GM19099 (cell line): ENCODE measurements around the gene COBLL1.

Experiments
- POLR2A ChIP-seq: IDR thresholded peaks from 3 replicates; pipeline ENCODE4 v1.6.1; 2011; ENCODE audit warnings: low read depth; ENCODE audit not compliant: insufficient read length; ENCODE audit errors: extremely low read depth

The COBLL1 gene

DNA sequence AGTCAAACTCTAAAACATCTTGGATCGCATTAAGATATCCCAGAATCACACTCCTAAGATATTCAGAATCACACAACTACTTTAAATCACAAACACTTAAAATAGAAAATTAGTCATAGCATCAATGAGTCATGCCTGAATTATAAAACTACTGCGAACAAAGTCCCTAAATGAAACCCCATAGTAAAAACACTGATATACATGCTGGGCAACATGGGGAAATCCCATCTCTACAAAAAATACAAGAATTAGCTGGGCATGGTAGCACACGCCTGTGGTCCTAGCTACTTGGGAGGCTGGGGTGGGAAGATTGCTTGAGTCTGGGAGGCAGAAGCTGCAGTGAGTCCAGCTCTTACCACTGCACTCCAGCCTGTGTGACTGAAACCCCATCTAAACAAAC lies 101.7 kb downstream of the COBLL1 start:
- no peak for TF ChIP-seq POLR2A

DNA sequence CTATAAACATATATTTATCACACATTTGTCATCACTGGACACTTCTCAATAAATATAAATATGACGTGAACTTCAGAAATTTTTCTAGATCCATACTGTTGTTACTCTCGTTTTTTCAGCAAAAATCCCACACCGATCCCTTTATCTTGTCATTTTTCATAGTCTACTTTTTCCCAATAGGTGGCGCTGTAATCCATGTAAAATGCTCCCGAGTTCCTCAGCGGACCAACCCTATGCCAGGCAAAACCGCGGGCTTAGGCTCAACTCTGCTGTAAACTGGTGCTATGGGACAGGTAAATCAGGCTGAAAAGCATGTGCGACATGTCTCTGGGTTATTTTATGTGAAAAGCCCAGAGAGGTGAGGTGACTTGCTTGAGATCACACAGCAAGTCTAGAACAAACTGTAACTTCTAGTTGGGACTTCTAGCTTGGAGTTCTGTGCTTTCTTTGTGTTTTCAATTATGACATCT lies 104.0 kb downstream of the COBLL1 start:
- TF ChIP-seq POLR2A = no peak

DNA sequence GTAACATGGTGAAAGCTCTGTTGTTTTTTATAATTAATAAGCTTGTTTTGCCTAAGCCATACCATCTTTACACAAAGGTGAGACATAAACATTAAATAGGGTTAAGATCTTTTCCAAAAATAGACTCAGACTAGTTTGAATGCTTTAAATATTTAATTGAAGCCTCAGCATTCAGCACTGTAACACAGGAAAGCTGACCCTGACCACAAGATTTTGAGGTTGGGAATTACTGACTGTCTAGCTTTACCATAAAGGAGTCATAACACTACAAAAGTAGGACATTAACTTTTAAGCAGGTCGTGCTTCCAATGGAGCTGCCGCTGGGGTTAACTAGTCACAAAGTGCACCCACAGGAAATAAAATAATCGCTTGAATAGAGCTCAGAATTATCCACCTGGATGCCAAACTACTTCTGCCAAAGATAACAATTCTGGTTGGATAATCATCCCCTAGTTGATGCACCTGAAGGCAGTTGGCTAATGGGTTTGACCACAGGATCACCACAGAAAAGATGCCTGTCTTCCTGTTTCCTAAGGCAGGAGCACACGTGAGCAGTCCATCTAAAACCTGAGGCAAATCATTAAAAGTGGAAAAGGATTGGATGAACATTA lies 106.2 kb downstream of the COBLL1 start:
- no peak for TF ChIP-seq POLR2A

DNA sequence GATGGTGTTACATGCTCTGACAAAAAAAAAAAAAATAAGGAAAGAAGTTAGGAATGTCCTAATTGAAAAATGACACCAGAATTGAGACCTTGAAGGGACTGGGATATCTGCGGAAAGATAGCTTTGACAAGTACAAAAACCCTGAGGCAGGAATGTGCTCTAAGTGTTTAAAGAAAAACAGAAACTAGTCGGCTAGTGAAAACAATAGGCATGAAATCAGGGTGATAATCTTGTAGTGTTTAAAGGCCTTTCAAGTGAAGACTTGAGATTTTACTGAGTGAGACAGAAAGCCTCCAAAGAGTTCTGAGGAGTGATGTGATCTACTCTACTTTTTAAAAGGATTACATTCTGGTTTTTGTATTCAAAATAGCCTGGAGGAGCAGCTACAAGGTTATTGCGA lies 107.4 kb downstream of the COBLL1 start:
- no peak for TF ChIP-seq POLR2A

DNA sequence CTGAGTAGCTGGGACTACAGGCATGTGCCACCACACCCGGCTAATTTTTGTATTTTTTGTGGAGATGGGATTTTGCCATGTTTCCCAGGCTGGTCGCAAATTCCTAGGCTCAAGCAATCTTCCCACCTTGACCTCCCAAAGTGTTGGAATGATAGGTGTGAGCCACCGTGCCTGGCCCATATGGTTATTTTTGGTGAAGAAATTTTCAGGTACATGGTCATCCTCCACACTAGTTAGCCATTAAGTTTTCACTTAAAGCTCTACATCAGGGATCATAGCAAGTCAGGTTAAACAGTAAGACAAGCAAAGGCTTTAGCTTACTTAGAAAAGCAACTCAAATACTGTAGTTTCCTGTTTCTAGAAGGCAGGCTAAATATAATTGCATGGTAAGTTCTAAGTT lies 116.1 kb downstream of the COBLL1 start:
- no peak for TF ChIP-seq POLR2A

DNA sequence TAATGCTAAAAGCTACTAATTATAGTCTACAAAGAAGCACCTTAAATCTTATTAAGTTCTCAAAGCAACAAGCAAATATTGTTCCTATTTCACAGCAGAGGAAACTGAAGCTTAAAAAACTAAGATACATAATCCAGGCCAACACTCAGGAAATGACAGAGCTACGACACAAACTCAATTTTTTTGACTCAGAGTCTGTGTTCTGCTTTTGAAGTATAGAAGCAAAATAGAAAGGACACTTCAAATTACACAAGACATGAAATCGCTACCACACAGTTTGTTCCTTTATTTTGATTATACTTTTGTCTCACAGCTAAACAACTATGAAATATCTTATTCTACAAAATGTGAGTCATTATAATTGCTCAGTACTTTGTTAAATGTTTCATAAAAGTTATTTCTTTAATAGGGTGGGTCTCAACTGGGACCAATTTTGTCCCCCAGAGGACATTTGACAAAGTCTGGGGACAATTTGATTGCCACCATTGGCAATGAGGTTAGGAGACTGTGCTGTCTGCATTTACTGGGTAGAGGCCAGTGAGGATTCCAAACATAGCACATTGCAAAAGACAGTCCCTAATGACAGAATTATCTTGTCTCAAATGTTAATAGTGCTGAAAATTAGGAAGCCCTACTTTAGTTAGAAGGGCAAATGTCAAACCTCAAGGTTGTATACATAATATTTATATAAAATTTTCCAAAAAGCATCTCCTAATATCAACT lies 118.8 kb downstream of the COBLL1 start:
- TF ChIP-seq POLR2A = no peak

DNA sequence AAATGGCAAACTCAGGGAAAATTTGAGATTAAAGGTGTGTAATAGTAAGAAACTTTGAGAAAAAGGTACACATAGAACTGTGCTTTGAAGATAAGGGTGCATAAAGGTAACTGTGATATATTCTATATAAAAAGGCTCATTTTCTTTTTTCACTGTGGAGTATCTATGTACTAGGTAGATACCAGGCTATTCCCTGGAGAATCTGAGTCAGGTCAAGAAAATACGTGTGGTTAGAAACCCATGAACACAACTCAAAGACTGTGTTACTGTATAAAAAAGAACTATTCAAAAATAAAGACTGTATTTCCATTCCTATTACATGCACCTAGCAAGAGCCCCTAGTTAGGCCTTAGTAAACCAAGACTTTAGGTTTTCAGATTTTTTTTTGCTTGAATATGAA lies 120.2 kb downstream of the COBLL1 start:
- no peak for TF ChIP-seq POLR2A

DNA sequence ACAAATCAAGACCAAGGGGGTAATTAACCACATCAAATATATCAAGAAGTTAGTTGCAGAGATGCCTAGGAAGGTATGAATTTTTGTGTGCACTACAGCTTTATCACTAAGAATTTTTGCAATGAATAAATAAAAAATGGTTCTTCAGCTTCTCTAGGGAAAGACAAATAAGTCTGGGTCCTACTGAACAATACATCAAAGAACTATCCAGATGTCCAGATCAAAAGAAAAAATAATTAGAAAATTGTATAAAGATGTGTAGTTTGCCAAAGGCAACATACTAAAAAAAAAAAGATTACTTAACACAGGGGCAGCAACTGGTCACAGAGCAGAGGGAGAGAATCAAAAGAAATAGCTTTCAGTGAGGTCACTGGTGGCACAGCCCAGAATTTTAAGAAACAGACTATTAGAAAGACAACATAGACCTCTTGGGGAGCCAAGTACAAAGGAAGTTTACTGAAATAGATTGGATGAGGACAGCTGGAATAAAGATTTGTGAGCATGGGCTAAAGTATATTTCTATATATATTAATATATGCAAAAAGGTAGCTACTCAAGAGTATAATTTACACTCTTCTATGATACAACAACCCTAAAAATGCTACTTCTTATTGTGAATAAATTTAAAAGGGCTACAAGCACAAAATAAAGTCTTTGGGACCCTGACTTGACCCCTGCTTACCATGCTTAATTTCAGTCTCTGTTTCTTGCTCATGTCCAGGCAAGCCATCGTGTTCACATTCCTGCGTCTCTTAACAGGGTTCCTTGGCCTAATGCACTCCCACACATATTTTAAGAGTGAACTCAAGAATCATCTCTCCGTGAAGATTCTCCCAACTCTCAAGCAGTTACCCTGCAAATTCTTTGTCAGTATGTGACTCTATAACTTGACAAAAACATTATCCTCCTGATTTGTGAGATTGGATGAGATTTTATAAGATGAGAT lies 121.4 kb downstream of the COBLL1 start:
- TF ChIP-seq POLR2A = no peak

DNA sequence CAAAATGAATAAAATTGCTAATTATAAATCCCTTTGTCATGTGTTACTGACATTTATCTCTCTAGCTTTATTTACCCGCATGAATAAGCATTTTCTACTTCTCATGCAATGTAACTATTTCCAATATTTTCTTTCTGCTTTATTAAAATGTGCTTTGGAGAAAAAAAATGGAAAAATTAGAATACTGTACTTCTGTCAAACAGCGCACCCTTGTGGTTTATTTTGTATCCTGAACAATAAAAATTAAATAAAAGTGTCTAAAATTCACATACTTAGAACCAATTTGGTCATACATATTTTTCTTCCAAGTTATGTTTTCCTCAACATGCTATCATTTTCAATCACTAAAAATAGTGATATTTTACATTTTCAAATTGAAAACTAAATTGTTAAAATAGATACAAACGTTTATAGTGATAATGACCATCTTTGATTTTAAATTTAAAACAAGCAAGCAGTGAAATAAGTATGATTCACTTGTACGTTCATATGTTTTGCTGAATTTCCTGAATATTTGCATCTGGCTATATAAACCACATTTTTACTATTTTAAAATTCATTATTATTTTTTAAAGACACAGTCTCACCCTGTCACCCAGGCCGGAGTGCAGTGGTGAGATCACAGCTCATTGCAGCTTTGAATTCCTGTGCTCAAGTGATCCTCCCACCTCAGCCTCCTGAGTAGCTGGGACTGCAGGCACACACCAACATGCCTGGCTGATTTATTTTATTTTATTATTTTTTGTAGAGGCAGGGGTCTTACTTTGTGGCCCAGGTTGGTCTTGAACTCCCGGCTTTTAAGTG lies 124.4 kb downstream of the COBLL1 start:
- no peak for TF ChIP-seq POLR2A

DNA sequence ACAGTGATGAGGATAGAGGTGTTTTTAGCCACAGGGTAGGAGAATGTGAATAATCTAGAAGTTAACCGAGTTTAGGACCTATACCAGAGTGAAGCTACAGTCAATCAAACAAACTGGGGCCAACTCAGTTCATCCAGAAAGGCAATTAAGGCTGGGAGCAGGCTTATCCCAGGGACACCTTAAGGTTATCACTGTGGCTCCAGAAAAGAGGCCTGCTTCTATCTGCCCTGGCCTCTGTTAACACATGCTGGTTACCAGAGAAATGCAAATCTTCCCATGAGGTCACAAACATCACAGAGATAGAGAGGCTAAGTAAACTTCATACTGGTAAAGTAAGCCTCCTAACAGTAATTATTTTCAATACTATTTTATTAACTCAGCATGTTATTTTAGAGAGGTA lies 127.2 kb downstream of the COBLL1 start:
- no peak for TF ChIP-seq POLR2A

DNA sequence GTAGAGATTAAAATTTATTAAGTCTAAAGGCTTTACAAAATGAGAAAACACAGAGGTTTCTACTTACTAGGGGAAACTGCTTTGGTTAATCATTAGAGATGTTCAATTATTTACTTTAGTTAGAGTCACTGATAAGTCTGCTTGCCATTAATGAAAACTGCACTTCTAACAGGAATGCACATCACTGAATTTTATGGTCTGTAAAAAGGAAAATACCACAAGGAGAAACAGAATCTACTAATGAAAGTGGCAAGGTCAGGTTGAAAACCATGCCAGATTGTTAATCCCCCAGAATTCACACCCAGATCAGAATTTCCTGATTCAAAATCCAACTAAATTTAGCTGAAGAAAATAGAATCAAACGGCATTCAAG lies 129.9 kb downstream of the COBLL1 start:
- TF ChIP-seq POLR2A = no peak

DNA sequence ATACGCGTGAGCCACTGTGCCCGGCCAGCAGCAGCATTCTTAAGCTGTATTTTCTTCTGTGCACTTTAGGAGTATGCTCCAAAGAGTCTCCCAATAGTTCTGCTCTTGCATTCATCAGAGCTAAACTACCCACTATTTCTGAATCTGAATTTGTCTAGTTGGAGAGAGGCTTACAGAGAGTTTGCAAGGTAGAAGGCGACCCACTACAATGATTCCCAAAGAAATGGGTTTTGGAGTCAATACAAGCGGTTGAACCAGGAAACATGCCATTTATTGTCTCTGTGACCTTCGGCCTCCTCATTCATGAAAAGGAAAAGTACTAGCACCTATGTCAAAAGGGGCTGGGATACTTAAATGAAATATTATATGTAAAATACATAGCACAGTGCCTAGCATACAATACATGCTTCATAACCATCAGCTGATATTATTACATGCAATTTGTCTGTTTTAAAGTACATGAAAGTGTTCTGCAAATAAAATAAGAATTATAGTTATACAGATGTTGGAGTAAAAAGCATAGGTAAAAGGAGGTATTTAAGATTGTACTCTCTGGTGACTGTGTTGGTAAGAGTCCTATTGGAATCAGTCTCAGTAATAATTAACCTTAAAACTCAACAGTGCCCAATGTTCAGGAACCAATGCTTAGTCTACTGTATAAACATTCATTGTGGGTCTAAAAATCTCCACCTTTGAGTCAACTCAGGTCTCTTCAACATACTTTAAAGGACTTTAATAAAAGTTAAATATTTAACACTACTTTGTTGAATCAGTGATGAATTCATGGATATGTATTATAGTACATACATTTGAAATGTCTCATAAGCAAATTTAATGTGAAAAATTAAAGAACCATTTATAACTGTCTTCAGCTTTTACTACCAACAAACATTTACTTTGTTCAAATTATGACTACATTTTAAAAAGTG lies 130.5 kb downstream of the COBLL1 start:
- TF ChIP-seq POLR2A = no peak

DNA sequence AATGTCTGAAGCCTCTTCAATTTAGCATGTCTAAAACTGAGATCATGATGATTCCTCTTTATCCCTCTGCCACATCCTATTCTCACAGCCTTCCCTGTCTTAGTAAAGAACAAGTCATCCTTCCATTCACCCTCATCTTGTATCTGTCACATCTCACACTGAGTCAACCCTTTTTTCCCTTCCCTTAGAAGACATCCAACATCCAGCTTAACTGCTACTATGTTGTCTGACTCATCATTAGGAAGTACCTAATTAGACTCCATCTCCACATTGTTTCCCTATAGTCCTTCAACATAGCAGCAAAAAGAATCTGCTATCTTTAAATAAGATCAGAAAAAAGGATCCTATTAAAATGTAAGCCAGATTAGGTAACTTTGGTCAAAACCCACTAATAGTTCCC lies 135.1 kb downstream of the COBLL1 start:
- no peak for TF ChIP-seq POLR2A

DNA sequence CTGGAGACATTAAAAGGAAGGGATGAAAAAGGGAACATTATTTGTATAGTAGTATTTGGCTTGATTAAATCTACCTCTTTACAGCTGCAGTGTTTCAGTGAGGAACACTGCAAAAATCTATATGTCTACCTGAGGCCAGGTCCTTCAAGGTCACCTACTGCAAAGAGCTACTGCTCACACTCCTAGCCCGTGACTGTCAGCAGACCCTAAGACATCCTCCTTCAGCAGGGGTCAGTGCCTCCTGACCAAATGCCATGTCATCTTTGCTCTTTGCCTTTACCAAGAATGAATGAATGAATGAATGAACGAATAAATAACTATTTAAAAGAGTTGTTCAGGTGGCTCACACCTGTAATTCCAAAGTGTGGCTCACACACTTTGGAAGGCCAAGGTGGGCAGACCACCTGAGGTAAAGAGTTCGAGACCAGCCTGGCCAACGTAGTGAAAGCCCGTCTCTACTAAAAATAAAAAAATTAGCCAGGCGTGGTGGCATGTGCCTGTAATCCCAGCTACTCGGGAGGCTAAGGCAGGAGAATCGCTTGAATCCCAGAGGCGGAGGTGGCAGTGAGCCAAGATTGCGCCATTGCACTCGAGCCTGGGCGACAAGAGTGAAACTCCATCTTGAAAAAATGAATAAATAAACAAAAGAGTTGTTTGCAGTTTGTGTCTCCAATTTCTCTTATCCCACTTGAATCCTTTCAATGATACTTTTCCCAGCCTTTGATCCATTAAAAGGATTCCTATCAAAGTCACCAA lies 136.0 kb downstream of the COBLL1 start:
- TF ChIP-seq POLR2A = no peak
